Erythroblast (primary cell): ENCODE results near the gene TMEM50A.
"Not testable (repeated sequence)": the region's sequence is repeated elsewhere in the genome, so short reads cannot be mapped to it uniquely, and the experiment has no call there.

Experiments
- GATA1 ChIP-seq: IDR thresholded peaks from 2 replicates; pipeline ENCODE4 v1.6.1; 2011; ENCODE audit warnings: low read depth, mild to moderate bottlenecking, control low read depth, low read length, moderate library complexity
- POLR2A ChIP-seq: IDR thresholded peaks from 2 replicates; pipeline ENCODE4 v1.6.1; 2011; ENCODE audit warnings: mild to moderate bottlenecking, low read length

DNA sequence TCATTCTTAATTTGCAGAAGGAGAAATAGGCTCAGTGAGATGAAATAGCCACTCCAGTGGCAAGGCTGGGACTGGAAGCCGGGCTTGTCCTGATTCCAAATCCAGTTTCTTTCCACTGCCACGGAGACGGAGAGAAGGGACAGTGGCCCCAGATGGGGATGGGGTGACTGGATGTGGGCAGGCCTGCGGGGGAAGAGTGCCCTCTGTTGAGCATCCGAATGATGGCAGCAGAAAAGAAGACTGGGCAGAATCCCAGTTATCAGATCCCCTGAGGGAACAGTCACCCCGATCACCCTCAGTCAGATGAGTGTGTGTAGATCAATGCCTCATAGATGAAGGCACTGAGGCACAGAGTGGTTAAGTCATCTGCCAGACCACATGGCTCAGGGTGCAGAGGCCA, 48.1 kb upstream of the TMEM50A start:
- TF ChIP-seq POLR2A, GATA1: not testable (repeated sequence)
